ENCODE data around the gene SHROOM3.
"Not testable (repeated sequence)": the region's sequence is repeated elsewhere in the genome, so short reads cannot be mapped to it uniquely, and the experiment has no call there.

The SHROOM3 gene

DNA sequence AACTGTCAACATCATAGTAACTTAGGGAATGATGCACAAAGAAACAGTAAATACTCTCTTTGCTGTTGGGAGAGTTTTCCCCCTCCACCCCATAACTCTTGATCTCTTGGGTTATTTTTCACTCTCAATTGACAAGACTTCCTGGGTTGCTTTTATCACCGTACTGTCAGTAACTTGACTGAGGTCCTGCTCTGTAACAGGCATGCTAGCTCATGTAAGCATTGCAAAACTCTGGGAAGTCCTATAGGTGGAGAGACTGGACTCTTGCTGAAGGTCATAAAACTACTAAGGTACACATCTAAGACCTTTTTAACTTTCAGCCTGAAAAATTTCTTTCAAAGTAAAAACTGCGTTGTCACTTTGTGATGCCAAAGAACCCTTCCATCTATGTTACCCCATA is 10.9 kb downstream of the SHROOM3 start:
- no peak for DNase-seq (ENCODE audit: low read depth)

DNA sequence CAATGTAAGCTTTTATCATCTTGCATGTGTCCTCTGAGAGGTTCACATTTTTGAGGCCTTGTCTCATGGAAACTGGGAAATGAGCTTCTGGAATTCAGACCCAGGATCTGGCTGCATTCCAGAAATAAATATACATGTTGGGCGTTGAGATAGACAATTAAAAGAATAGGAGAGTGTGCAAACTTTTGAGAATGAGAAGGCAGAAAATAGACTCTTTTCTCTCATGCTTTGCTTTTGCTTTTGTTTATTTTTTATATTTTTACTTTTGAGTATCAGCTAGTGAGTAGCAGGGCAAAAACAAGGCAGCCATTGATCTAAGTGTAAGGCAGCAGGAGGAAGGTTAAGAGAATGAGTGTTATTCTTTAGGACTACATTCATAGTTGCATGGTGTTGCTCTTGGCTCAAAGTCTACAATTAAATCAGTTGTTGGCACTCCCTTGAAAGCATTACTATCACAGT is 12.4 kb downstream of the SHROOM3 start:
- DNase-seq (ENCODE audit: low read depth) = no peak

DNA sequence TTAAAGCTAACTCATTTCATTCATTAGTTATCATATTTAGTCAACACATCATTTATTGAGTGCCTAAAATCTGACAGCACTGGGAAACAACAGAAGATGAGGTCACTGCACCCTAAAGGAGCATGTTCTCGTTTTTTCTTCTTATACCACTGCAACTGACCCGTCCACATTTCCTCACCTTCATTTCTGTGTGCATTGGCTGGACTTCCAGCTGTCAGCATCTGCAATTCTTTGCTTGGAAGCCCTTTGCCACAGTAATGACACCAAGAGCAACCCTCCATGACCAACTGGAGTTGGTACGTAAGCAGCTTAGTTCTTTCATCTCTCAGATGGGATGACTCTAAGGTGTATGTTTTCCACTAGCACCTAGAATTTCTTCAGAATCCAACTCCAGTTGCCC is 13.2 kb downstream of the SHROOM3 start:
- DNase-seq (ENCODE audit: low read depth) = no peak

DNA sequence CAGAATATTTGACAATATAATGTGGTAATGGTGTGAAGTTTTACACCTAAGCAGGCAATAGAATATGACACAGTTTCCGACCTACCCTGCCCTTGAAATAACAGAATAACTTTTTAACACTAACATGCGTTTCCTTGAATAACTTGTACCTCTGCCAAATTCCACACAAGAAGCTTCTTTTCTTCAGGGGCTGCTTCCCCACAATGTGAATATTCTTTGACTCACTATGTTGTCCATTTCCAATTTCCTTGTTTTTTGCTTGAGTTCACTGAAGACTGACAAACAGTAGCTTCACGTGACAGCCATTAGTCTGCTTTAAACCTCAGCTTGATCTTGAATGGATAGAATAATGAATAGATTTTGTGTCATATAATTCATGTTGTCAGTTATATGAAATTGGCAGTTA is 14.3 kb downstream of the SHROOM3 start:
- DNase-seq (ENCODE audit: low read depth) = no peak

DNA sequence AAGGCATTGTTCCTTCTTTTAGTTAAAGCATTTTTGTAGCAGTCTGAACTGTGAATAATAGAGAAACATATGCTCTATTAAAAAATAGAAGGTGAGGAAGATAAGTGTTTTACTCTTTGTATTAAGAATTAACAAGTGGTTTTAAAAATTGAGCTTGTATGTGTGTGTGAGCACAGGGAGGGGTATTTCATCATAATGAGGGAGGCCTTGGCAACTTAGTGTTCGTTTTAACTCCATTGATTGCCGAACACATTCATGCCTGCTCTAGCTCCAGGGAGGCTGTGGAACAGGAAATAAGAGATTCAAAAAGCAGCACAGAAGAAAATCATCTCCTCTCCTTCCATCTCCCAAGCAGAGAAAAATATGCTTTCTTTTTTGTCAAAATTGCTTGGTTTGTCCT is 14.8 kb downstream of the SHROOM3 start:
- DNase-seq (ENCODE audit: low read depth) = no peak

DNA sequence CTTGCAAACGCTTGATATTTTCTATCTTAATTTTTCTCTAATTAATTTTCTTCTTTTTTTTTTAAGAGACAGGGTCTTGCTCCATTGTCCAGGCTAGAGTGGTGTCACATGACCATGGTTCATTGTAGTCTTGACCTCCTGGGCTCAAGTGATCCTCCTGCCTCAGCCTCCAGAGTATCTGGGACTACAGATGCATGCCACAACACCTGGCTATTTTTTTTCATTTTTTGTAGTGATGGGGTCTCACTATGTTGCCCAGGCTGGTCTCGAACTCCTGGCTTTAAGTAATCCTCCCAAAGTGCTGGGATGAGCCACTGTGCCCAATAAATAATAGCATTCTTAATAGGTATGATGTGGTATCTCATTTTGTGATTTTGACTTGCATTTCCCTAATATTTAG is 18.2 kb downstream of the SHROOM3 start:
- no peak for DNase-seq (ENCODE audit: low read depth)

DNA sequence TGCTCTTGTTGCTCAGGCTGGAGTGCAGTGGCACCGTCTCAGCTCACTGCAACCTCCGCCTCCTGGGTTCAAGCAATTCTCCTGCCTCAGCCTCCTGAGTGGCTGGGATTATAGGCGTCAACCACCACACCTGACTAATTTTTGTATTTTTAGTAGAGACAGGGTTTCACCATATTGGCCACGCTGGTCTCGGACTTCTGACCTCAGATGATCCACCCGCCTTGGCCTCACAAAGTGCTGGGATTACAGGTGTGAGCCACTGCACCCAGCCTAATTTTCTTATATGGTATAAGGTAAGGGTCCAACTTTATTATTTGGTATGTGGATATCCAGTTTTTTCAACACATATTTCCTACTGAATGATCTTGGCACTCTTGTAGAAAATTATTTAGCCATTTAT is 19.0 kb downstream of the SHROOM3 start:
- DNase-seq (ENCODE audit: low read depth) = not testable (repeated sequence)

DNA sequence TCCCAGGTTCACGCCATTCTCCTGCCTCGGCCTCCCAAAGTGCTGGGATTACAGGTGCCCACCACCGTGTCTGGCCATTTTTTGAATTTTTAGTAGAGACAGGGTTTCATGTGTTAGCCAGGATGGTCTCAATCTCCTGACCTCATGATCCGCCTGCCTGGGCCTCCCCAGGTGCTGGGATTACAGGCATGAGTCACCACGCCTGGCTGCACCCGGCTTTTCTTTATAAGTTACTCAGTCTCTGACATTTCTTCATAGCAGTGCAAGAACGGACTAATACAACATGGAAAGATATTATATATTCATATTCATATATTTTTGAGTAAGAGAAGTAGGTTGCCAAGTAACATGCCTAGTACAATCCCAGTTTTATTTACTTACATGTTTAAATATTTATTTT is 22.9 kb downstream of the SHROOM3 start:
- DNase-seq (ENCODE audit: low read depth) = no peak

DNA sequence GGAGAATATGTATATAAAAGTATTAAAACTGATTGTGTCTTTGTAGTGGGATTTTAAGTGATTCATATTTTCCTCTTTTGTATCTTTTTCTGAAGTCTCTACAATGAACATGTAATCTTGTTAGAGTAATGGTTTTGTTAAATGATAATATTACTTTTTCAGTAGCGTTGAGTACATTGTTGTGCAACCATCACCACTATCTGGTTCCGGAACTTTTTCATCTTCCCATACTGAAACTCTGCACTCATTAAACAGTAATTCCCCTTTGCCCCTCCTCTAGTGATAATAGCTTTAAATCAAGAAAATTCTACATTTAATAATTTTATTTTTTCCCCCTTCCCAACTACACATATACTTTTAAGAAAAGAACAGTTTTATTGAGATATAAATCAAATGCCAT is 23.3 kb downstream of the SHROOM3 start:
- no peak for DNase-seq (ENCODE audit: low read depth)

DNA sequence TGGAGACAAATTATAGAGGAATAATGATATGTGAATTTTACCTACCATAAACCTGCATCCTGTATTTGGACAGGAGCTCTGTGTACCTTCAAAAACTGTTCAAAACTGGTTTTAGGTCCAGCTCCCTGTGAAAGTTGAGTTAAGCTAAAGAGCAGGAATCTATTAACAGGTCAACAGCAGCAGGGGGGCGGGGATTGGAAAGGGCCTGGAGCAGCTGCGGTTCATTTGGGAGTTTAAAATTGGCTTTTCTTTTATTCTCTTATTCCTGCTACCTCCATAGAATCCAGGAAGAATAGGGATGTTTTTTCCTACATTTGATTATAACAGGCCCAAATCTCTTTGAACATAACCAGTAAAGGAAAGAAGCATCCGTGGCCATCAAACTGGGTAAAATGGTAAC is 23.8 kb downstream of the SHROOM3 start:
- no peak for DNase-seq (ENCODE audit: low read depth)

DNA sequence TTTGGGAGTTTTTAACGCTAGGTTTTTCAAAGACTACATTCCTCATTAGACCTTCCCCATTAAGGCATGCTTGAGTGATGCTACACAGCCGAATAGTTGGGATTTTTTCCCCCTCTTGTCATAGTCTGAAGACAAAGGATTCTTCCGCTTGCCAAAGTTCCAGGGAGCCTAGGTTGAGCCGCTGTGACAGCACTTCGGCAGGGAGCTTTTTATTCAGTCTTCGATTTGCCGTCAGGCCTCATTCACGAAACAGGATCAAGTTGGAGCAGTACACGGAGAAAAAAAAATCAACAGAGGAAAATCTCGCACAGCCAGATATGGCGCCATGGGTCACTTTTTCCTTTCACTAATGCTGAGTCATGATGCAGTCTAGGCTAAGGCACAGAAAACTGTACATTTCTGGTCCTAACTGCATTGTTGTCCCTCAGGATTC is 24.3 kb downstream of the SHROOM3 start:
- DNase-seq (ENCODE audit: low read depth) = no peak

DNA sequence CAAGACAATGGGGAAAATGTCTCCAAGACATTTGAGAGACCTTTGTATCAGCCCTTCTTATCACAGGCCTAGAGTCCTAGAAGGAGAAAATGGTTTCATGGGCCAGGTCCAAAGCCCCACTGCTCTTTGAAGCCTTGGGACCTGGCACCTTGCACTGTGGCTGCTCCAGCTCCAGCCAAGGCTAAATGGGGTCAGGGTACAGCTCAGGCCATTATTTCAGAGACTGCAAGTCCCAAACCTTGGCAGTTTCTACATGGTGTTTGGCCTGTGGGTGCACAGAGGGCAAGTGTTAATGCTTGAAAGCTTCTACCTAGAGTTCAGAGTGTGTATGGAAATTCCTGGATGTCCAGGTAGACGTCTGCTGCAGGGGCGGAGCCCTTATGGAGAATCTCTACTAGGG is 28.5 kb downstream of the SHROOM3 start:
- DNase-seq (ENCODE audit: low read depth) = no peak

DNA sequence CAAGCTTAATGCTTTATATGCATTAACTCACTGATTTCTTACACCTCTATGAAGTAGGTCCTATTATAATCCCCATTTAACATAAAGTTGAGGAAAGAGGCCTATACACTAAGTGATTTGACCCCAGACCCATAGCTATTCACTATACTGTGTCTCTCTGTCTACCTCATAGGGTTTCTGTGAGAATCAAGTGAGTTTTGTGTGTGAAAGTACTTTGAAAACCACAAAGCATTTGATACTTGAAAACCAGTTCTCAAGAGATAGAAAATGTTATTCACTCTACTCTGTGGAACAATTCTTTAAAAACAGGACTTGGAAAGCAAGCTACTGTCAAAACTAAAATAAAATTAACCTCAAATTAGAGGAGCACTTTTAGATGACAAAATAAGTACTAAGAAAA is 35.0 kb downstream of the SHROOM3 start:
- no peak for DNase-seq (ENCODE audit: low read depth)

DNA sequence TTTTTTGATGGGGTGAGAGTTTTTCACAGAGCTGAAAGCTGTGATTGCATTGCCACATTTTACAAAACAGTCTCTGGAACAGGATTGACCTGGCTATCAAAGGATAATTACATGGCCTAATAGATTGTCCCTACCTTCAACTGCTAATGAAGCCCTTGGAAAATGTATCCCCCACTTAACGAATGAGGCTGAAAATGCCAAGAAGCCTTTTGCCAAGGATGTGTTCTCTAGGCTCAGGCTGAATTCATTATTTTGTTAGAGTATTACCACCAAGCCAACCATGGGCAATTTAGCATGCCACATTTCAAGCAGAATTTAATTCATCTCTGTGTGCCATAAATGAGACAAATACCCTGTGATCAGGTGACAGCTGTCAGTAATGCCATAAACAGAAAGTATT is 35.5 kb downstream of the SHROOM3 start:
- DNase-seq (ENCODE audit: low read depth) = no peak

DNA sequence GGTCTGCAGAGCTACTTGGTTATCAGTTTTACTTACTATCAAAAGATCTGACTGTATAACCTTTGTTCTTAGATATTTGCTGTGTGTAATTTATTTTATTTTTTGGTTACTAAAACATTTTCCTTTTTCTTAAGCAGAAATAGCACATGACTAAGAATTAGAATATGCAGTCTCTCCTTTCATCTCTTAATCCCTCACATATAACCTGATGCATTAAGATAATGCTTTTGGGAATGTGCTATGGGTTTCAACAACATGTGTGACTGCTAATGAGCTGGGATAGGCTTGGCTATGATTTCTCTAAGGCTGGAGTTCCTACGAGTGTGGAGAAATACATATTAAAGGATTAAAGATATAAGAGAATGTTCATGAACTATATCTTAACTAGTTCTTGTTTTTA is 41.5 kb downstream of the SHROOM3 start:
- DNase-seq (ENCODE audit: low read depth) = no peak

DNA sequence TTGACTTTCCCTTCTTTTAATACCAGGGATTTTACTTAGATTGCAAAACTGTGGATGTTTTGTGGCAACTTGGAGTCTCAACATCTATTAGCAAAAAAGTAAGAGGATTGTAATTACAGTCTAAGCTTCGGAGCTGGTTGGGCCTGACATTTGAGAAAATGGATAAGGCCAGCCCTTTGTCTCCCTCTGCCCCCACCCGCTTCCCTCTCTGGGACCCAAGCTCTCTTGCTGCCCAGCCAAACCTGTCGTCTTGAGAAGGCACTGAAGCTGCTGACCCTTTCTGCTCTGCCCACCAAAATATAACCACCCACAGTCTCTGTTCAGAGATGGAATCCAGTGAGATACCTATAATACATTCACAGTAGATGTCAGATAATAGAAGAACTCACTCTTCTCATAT is 49.6 kb downstream of the SHROOM3 start:
- no peak for DNase-seq (ENCODE audit: low read depth)

DNA sequence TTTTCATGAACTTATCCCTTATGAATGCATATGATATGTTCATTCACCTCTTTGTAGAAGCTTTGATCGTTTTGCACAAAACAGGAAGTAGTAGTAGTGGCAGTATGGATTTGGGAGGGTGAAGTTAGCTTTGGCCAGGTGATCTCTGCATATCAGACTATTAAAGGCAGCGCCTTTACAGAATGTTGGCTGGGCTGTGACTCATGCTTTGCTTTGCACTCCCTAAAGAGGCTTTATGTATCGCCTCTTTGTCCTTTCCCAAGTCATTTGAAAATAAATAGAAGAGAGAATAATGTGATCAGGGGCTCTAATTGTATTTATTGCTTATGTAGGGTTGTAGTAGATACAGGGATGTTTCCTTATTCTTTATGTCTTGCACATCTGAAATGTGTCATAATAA is 50.4 kb downstream of the SHROOM3 start:
- DNase-seq (ENCODE audit: low read depth) = no peak

DNA sequence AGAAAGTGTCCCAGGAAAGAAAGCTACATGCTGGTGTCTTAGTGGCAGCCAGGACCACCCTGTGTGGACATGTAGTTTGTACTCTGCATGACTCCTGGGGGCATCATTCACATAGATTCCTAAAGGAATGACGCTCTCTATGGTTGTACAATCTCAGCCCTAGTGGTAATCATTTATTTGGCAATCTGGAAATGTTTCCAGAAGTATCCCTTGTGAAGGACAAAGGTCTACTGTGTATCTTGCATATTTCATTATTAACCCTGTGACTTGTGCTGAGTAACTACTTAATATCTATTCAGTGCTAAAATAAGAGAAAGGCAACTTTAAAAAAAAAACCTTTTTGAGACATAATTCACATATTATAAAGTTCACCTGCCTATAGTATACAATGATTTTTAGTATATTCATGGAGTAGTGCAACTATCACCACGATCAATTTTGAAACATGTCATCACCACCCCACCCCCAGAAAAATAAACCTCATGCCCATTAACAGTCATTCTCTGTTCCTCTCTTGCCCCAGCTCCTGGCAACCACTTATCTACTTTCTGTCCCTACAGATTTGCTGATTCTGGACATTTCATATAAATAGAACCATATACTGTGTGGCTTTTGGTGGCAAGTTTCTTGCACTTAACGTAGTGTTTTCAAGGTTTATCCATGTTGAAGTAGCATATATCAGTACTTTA is 51.7 kb downstream of the SHROOM3 start:
- no peak for DNase-seq (ENCODE audit: low read depth)

DNA sequence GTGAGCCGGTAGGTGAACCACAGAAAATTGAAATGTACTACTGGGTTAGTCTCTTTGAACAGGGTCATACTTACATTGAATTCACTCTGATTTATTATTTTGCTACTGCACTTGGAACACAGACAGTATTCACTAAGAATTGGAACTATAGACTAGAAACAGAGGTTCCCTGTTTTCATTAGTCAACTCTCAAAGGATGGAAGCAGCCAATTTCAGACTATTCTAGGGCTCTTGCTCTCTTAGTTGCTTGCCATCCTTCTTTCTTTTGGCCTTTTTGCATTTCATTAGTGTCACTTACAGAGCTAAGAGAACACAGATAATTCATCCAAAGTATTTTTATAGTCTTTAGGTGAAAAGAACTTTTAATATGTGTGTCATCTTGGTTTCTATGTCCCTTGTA is 52.6 kb downstream of the SHROOM3 start:
- DNase-seq (ENCODE audit: low read depth) = no peak

DNA sequence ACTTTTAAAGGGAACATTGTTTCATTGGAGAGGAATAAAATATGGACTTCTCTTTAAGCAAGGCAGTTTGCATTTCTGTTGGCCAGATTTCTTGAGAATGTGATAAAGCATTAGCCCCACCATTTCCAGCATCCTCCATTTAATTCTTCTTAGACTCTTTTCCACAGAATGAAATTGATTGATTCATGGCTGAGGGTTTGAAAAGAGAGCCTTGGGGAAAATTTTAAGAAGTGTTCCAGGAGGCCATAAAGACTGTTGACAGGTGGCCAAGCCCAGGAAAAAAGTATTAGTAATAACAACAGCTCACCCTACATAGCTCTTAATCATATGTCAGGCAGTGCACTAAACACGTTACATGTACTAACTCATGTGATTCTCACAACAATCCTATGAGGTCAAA is 53.4 kb downstream of the SHROOM3 start:
- DNase-seq (ENCODE audit: low read depth) = no peak

DNA sequence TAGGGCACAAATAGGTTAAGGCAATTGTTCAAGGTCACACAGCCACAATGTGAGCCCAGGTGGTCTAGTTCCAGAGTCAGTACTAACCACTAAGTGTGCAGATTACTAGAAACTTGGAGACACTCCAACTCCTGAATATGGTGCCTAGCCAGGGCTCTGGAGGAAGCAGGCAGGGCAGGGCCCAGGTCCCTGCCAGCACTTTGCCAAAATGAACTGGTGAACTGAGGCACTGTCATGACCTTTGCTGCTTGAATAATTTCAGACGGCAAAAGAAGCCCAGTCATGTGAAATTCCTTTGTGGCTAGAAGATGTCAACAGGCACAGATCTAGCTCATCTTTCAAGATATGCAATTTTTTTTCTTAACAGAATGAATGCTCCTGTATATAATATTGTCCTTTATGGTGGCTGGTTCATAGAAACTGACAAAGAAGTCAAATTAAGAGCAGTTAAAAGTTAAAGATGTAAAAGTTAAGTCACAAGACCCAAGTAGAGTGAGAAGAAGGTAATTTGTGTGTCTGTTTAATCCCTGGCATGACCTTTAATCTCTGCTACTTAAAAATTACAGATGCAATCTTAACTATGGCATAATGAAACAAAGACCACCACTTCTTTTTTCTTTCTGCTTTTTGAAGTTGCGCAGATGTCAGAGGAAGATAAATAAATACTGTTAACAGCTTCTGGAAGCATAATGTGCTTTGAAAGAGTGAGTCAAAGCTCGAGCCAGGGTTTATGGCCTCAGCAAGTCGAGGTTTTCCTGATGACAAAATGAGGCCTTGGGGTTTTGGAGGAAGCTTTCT is 54.1 kb downstream of the SHROOM3 start:
- no peak for DNase-seq (ENCODE audit: low read depth)

DNA sequence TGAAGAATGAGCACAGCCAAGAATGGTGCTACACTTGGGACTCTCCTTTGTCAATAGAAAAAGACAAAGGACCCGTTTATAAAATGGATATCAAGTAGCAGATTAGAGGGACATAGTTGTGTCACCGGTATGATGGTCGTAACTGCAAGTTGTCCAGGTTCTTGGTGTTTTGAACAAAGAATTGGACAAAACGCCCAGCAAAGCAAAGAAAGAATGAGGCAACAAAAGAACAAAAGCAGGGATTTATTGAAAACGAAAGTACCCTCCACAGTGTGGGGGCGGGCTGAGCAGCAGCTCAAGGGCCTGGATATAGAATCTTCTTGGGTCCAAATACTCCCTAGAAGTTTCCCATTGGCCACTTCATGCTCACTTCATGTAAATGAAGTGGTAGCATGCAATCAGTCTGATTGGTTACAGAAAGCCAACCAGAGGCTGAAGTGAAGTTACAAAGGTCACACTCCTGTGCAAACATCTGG is 54.7 kb downstream of the SHROOM3 start:
- no peak for DNase-seq (ENCODE audit: low read depth)

DNA sequence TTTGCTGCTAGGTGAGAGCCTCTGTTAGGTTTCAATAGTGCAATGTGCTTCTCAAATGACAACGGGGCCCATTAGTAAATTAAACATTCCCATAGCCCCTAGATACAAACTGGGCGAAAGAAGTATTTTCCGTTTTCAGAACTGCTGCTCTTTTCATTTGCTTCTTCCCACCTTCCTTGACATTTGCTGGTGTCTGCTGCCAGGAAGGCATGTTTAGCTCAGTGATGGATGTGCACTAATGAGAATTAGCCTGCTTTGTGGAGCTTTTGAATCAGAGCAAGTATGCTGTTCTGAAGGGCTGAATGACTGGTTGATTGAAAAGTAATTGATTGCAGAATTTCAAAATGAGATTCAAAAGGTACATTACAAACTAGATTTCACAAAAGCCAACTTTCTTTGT is 57.0 kb downstream of the SHROOM3 start:
- no peak for DNase-seq (ENCODE audit: low read depth)

DNA sequence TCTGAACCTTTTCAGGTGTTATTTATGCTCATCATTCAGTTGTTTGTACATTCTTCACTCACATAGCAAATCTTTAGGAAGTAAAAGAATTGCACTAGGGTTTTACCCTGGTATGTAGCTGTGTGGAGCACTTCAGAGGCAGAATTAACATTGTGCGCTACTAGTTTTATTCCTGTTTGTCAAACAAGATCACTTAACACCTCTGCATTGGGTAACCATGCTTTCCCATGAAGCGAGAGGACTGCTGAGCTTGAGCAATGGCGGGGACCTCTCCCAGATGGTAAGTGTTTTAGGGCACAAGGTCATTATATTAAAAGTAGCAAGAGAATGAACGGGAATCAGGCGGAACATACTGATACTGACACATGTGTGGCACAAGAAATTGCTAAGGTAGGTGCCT is 59.2 kb downstream of the SHROOM3 start:
- no peak for DNase-seq (ENCODE audit: low read depth)
